ENCODE data around the gene GNL1.

DNA sequence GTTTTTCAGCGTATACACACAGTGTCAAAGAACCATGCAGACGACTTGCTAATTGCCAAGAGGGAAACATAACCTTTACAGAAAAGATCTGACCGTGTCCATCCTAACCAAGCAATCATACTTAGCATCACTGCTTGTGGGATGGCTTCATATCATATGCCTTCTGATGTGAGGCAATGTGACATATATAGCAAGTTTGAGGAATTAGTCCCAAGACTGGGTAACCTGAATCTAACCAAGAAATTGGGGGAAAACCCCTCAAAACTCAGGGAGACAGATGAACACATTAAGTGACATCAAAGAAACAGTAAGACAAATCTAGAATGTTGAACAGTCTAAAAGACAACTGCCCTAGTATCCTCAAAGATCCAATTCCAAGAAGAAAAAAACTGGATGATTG, 18.4 kb downstream of the GNL1 start:
- TF ChIP-seq, protein P1, sequence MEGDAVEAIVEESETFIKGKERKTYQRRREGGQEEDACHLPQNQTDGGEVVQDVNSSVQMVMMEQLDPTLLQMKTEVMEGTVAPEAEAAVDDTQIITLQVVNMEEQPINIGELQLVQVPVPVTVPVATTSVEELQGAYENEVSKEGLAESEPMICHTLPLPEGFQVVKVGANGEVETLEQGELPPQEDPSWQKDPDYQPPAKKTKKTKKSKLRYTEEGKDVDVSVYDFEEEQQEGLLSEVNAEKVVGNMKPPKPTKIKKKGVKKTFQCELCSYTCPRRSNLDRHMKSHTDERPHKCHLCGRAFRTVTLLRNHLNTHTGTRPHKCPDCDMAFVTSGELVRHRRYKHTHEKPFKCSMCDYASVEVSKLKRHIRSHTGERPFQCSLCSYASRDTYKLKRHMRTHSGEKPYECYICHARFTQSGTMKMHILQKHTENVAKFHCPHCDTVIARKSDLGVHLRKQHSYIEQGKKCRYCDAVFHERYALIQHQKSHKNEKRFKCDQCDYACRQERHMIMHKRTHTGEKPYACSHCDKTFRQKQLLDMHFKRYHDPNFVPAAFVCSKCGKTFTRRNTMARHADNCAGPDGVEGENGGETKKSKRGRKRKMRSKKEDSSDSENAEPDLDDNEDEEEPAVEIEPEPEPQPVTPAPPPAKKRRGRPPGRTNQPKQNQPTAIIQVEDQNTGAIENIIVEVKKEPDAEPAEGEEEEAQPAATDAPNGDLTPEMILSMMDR (IDR thresholded peaks at IDR 0.05; ENCODE audit: borderline replicate concordance, extremely low read depth, low read length, poor library complexity, severe bottlenecking): no peak
- TF ChIP-seq EZH2 (IDR thresholded peaks at IDR 0.05; ENCODE audit: borderline replicate concordance, low read depth, low read length, severe bottlenecking): no peak

All from DND-41 (cell line).